OCI-LY7 (cell line): ENCODE measurements around the gene CCDC85A.

Source experiments
- CTCF ChIP-seq: fragments of 200-600 bp; sonication (generic); conservative IDR thresholded peaks from 2 replicates; pipeline ENCODE4 v1.5.1; 2014; ENCODE audit warnings: mild to moderate bottlenecking, antibody characterized with exemption, low read length, moderate library complexity, mixed read lengths
- EZH2phosphoT487 ChIP-seq: fragments of 200-600 bp; sonication (generic); IDR thresholded peaks from 2 replicates; pipeline ENCODE4 v1.6.1; 2018; ENCODE audit warnings: low read depth, borderline replicate concordance, mild to moderate bottlenecking, mixed run types, antibody characterized with exemption, low read length, moderate library complexity, mixed read lengths

GRCh38 chr2:56315376-56315775 lies 131.6 kb downstream of the CCDC85A start:
- TF ChIP-seq CTCF (no peak), EZH2phosphoT487 (no peak)
